Measurements from ENCODE around the gene FREY1. TPM values are rescaled to one million over a fixed set of nuclear protein-coding genes. Genes with fewer than 3 reads are reported as not detected.

The FREY1 gene
- total RNA-seq, 1 donor from 2014 or later, result 0.78 TPM

- DNase-seq, result no peak
- Mint-ChIP-seq H3K4me3 (ENCODE audit: unreplicated experiment) (peak overlapping the region; percentile 52), H3K36me3 (ENCODE audit: unreplicated experiment) (no peaks in the 10 kb centered on the region), H3K9me3 (ENCODE audit: unreplicated experiment) (peaks cover 17% of the 10 kb centered on the region), H3K27me3 (ENCODE audit: unreplicated experiment) (peaks cover 27% of the 10 kb centered on the region), H3K4me1 (ENCODE audit: low read depth, unreplicated experiment) (peaks cover 11% of the 10 kb centered on the region), H3K27ac (ENCODE audit: unreplicated experiment) (no peak overlapping the region)
- no peak for TF ChIP-seq CTCF (IDR thresholded peaks at IDR 0.05; ENCODE audit: partially characterized antibody, unreplicated experiment)
Observed at GRCh38 chr11:45921561-45922424, 14.7 kb upstream of the FREY1 start.

GRCh38 chr11:45920531-45921477 is 13.7 kb upstream of the FREY1 start:
- peaks cover 18% of the 10 kb centered on the region for H3K9me3 Mint-ChIP-seq (ENCODE audit: unreplicated experiment)
- TF ChIP-seq CTCF (IDR thresholded peaks at IDR 0.05; ENCODE audit: partially characterized antibody, unreplicated experiment), result no peak
- peaks cover 8% of the 10 kb centered on the region for H3K4me1 Mint-ChIP-seq (ENCODE audit: low read depth, unreplicated experiment)
- H3K27me3 Mint-ChIP-seq (ENCODE audit: unreplicated experiment), result peaks cover 25% of the 10 kb centered on the region
- no peaks in the 10 kb centered on the region for H3K36me3 Mint-ChIP-seq (ENCODE audit: unreplicated experiment)
- H3K4me3 Mint-ChIP-seq (ENCODE audit: unreplicated experiment), result no peak overlapping the region
- DNase-seq, result no peak
- no peak overlapping the region for H3K27ac Mint-ChIP-seq (ENCODE audit: unreplicated experiment)

GRCh38 chr11:45919806-45920530 is 12.9 kb upstream of the FREY1 start:
- H3K27me3 Mint-ChIP-seq (ENCODE audit: unreplicated experiment), result peaks cover 20% of the 10 kb centered on the region
- H3K9me3 Mint-ChIP-seq (ENCODE audit: unreplicated experiment), result peaks cover 17% of the 10 kb centered on the region
- H3K4me3 Mint-ChIP-seq (ENCODE audit: unreplicated experiment), result no peak overlapping the region
- DNase-seq, result no peak
- no peak for TF ChIP-seq CTCF (IDR thresholded peaks at IDR 0.05; ENCODE audit: partially characterized antibody, unreplicated experiment)
- peak overlapping the region; percentile 17 for H3K27ac Mint-ChIP-seq (ENCODE audit: unreplicated experiment)
- no peaks in the 10 kb centered on the region for H3K36me3 Mint-ChIP-seq (ENCODE audit: unreplicated experiment)
- H3K4me1 Mint-ChIP-seq (ENCODE audit: low read depth, unreplicated experiment), result peaks cover 6% of the 10 kb centered on the region

GRCh38 chr11:45918962-45919675 is 12.0 kb upstream of the FREY1 start:
- DNase-seq, result no peak
- Mint-ChIP-seq H3K36me3 (ENCODE audit: unreplicated experiment) (no peaks in the 10 kb centered on the region), H3K4me1 (ENCODE audit: low read depth, unreplicated experiment) (peaks cover 3% of the 10 kb centered on the region), H3K27me3 (ENCODE audit: unreplicated experiment) (peaks cover 14% of the 10 kb centered on the region), H3K9me3 (ENCODE audit: unreplicated experiment) (peaks cover 14% of the 10 kb centered on the region), H3K27ac (ENCODE audit: unreplicated experiment) (no peak overlapping the region), H3K4me3 (ENCODE audit: unreplicated experiment) (peak overlapping the region; percentile 94)
- TF ChIP-seq CTCF (IDR thresholded peaks at IDR 0.05; ENCODE audit: partially characterized antibody, unreplicated experiment), result no peak
